HG03520 (cell line): ENCODE measurements around the gene CADM2.

Experiments used
- ATAC-seq: cut with Tn5 transposase; IDR thresholded peaks from one replicate; pipeline ENCODE4 v1.9.1; 2021; ENCODE audit warnings: mild to moderate bottlenecking, moderate library complexity; ENCODE audit not compliant: unreplicated experiment

The CADM2 gene

GRCh38 chr3:86056032-86056431 is 1097.2 kb downstream of the CADM2 start:
- ATAC-seq: no peak

DNA sequence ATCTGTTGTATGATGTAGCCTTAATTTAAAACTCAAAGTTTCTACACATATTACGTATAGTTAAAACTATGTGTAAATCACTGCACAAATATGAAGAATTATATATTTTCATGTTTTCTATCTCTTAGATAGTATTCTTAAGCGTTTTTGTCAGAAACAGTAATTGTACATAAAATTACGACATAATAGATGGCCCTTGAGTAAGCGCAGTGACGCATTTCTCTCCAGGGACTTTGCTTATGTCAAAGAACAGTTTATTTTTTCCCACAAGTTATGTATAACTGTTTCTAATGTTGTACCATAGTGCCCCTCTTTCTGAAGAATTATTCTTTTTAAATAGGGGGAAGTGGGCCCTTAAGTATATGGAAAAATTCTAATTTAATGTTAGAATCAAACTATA is 1098.2 kb downstream of the CADM2 start:
- no peak for ATAC-seq

GRCh38 chr3:86073799-86074198 is 1115.0 kb downstream of the CADM2 start:
- no peak for ATAC-seq

- ATAC-seq: no peak
These were observed 1128.5 kb downstream of the CADM2 start for GRCh38 chr3:86087160-86087871.

DNA sequence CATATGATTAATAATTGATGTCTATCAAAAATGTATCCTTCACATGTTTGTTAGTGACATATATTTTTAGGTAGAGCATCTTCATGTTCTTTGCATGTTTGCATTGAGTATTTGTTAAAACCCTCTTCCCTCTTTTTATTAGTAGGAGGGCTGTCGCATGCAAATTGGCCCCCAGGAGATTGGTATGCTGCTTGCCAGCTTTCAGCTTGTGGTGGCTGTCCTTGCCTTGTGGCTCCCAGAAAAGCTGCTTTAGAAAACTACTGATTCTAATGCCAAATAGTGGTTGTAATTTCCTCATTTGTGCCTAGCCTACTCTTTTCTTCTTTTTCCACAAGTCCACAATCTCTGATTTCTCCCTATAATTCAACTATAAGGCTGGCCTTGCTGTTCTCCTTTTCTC is 1145.4 kb downstream of the CADM2 start:
- ATAC-seq: no peak

DNA sequence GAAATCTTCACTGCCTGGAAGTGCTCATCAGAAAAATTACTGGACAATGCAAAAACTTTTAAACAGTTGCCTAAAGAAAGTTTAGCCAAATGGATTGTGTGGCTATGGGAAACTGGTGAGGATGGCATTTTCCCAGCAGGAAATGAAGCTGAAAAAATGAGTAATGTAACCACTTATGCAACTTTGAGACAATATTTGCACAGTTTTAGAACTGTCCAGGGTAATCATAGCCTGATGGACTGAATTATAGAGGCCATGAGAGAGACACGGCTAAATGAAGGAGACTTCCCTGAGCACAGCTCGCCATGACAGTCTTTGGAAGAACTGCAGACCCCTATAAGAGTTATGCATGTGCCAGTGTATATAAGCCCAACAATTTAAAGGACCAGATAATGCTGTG is 1150.6 kb downstream of the CADM2 start:
- ATAC-seq: no peak
